Measurements from ENCODE around the gene PRDM5. TPM values are rescaled to one million over a fixed set of nuclear protein-coding genes. Genes with fewer than 3 reads are reported as not detected.

Gene PRDM5
- total and polyA plus RNA-seq, 2 donors from 2014 or later, result 2.6 to 9.1 TPM

GRCh38 chr4:120893314-120893713 lies 29.2 kb downstream of the PRDM5 start:
- intact Hi-C loops (cut with DNase I), result no loop called here
- no peaks in the 10 kb centered on the region for H3K4me1 ChIP-seq (ENCODE audit: control insufficient read depth in 2 of 3, insufficient read depth in 2 of 3, low read depth in 1 of 3, low read length in 3 of 3)
- no peaks in the 10 kb centered on the region for H3K27me3 ChIP-seq (ENCODE audit: control insufficient read depth, insufficient read depth, low read length)
- TF ChIP-seq CTCF (IDR thresholded peaks at IDR 0.05; ENCODE audit: borderline replicate concordance, extremely low read depth, insufficient read depth), result no peak
- no peaks in the 10 kb centered on the region for H3K36me3 ChIP-seq (ENCODE audit: control insufficient read depth in 2 of 3, insufficient read depth in 3 of 3, low read length in 3 of 3)
- DNase-seq (no peak), FAIRE-seq (no peak)
- no peak overlapping the region for H3K4me3 ChIP-seq (ENCODE audit: low read length in 3 of 3)
- H3K9me3 ChIP-seq (ENCODE audit: control insufficient read depth in 2 of 3, insufficient read depth in 1 of 3, low read length in 3 of 3), result no peaks in the 10 kb centered on the region
- H3K9ac ChIP-seq (ENCODE audit: low read length in 3 of 3), result no peak overlapping the region
- no peak overlapping the region for H3K27ac ChIP-seq (ENCODE audit: low read depth in 2 of 2, low read length in 2 of 2)

- no peak overlapping the region for H3K9ac ChIP-seq (ENCODE audit: low read length in 3 of 3)
- H3K36me3 ChIP-seq (ENCODE audit: control insufficient read depth in 2 of 3, insufficient read depth in 3 of 3, low read length in 3 of 3), result no peaks in the 10 kb centered on the region
- FAIRE-seq, result no peak
Measured at GRCh38 chr4:120886191-120886590, 36.3 kb downstream of the PRDM5 start.

GRCh38 chr4:120881846-120882245 lies 40.7 kb downstream of the PRDM5 start:
- peaks cover 0 to 2% (median 0%) of the 10 kb centered on the region in 3 donors for H3K9me3 ChIP-seq (ENCODE audit: control insufficient read depth in 2 of 3, insufficient read depth in 1 of 3, low read length in 3 of 3)
- intact Hi-C loops (cut with DNase I), result no loop called here
- no peaks in the 10 kb centered on the region for H3K36me3 ChIP-seq (ENCODE audit: control insufficient read depth in 2 of 3, insufficient read depth in 3 of 3, low read length in 3 of 3)
- H3K9ac ChIP-seq (ENCODE audit: low read length in 3 of 3), result no peak overlapping the region
- DNase-seq (no peak), FAIRE-seq (no peak)
- no peaks in the 10 kb centered on the region for H3K4me1 ChIP-seq (ENCODE audit: control insufficient read depth in 2 of 3, insufficient read depth in 2 of 3, low read depth in 1 of 3, low read length in 3 of 3)
- no peak for TF ChIP-seq CTCF (IDR thresholded peaks at IDR 0.05; ENCODE audit: borderline replicate concordance, extremely low read depth, insufficient read depth)
- H3K27me3 ChIP-seq (ENCODE audit: control insufficient read depth, insufficient read depth, low read length), result no peaks in the 10 kb centered on the region
- no peak overlapping the region for H3K4me3 ChIP-seq (ENCODE audit: low read length in 3 of 3)
- H3K27ac ChIP-seq (ENCODE audit: low read depth in 2 of 2, low read length in 2 of 2), result no peak overlapping the region

More at GRCh38 chr4:120886191-120886590, 36.3 kb downstream of the PRDM5 start:
- no peaks in the 10 kb centered on the region for H3K9me3 ChIP-seq (ENCODE audit: control insufficient read depth in 2 of 3, insufficient read depth in 1 of 3, low read length in 3 of 3)
- H3K27me3 ChIP-seq (ENCODE audit: control insufficient read depth, insufficient read depth, low read length), result no peaks in the 10 kb centered on the region
- intact Hi-C loops (cut with DNase I), result no loop called here
- no peak for DNase-seq
- TF ChIP-seq CTCF (IDR thresholded peaks at IDR 0.05; ENCODE audit: borderline replicate concordance, extremely low read depth, insufficient read depth), result no peak
- H3K4me3 ChIP-seq (ENCODE audit: low read length in 3 of 3), result no peak overlapping the region
- no peaks in the 10 kb centered on the region for H3K4me1 ChIP-seq (ENCODE audit: control insufficient read depth in 2 of 3, insufficient read depth in 2 of 3, low read depth in 1 of 3, low read length in 3 of 3)
- H3K27ac ChIP-seq (ENCODE audit: low read depth in 2 of 2, low read length in 2 of 2), result no peak overlapping the region

- no peak overlapping the region for H3K27ac ChIP-seq (ENCODE audit: low read depth in 2 of 2, low read length in 2 of 2)
Measured at GRCh38 chr4:120881351-120881750, 41.2 kb downstream of the PRDM5 start.

More at GRCh38 chr4:120881351-120881750, 41.2 kb downstream of the PRDM5 start:
- intact Hi-C loops (cut with DNase I), result no loop called here
- FAIRE-seq (no peak), DNase-seq (no peak)
- H3K9ac ChIP-seq (ENCODE audit: low read length in 3 of 3), result no peak overlapping the region
- H3K4me3 ChIP-seq (ENCODE audit: low read length in 3 of 3), result no peak overlapping the region
- H3K27me3 ChIP-seq (ENCODE audit: control insufficient read depth, insufficient read depth, low read length), result no peaks in the 10 kb centered on the region
- no peak for TF ChIP-seq CTCF (IDR thresholded peaks at IDR 0.05; ENCODE audit: borderline replicate concordance, extremely low read depth, insufficient read depth)
- H3K4me1 ChIP-seq (ENCODE audit: control insufficient read depth in 2 of 3, insufficient read depth in 2 of 3, low read depth in 1 of 3, low read length in 3 of 3), result no peaks in the 10 kb centered on the region
- no peaks in the 10 kb centered on the region for H3K36me3 ChIP-seq (ENCODE audit: control insufficient read depth in 2 of 3, insufficient read depth in 3 of 3, low read length in 3 of 3)
- peaks cover 0 to 2% (median 0%) of the 10 kb centered on the region in 3 donors for H3K9me3 ChIP-seq (ENCODE audit: control insufficient read depth in 2 of 3, insufficient read depth in 1 of 3, low read length in 3 of 3)
